Thyroid gland (tissue), 4 donors: Measurements from ENCODE around the gene CBX1.
"Not testable (repeated sequence)": the region's sequence is repeated elsewhere in the genome, so short reads cannot be mapped to it uniquely, and the experiment has no call there.

Source experiments
- POLR2A ChIP-seq, 2 donors: fragments of 450-650 bp; IDR thresholded peaks; one replicate each; pipeline ENCODE4 v1.6.1; 2017; ENCODE audit warnings: antibody characterized with exemption in 2 of 2, mild to moderate bottlenecking in 2 of 2, moderate library complexity in 1 of 2
- TF ChIP-seq, protein P1 (sequence below), 6 experiments: fragments of 200-600 bp in 3 of 6; fragments of 450-650 bp in 3 of 6; sonication (generic) in 3 of 6; IDR thresholded peaks; one replicate each; pipeline ENCODE4 v1.5.1; 2016 to 2019; ENCODE audit warnings: antibody characterized with exemption in 6 of 6, mild to moderate bottlenecking in 2 of 6, inconsistent platforms in 1 of 6, moderate library complexity in 1 of 6

DNA sequence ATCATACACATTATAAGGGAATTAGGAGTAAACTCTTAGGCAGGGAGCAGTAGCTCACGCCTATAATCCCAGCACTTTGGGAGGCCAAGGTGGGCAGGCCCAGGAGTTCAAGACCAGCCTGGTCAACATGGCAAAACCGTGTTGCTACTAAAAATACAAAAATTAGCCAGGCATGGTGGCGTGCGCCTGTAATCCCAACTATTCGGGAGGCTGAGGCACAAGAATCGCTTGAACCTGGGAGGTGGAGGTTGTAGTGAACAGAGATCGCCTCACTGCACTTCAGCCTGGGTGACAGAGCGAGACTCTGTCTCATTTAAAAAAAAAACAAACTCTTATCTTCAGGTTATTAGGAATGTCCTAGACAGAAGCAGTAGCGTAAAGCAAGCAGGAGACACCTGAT lies 28.5 kb downstream of the CBX1 start:
- TF ChIP-seq, protein P1, sequence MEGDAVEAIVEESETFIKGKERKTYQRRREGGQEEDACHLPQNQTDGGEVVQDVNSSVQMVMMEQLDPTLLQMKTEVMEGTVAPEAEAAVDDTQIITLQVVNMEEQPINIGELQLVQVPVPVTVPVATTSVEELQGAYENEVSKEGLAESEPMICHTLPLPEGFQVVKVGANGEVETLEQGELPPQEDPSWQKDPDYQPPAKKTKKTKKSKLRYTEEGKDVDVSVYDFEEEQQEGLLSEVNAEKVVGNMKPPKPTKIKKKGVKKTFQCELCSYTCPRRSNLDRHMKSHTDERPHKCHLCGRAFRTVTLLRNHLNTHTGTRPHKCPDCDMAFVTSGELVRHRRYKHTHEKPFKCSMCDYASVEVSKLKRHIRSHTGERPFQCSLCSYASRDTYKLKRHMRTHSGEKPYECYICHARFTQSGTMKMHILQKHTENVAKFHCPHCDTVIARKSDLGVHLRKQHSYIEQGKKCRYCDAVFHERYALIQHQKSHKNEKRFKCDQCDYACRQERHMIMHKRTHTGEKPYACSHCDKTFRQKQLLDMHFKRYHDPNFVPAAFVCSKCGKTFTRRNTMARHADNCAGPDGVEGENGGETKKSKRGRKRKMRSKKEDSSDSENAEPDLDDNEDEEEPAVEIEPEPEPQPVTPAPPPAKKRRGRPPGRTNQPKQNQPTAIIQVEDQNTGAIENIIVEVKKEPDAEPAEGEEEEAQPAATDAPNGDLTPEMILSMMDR (IDR thresholded peaks at IDR 0.05), result not testable (repeated sequence)
- TF ChIP-seq POLR2A (IDR thresholded peaks at IDR 0.05), result not testable (repeated sequence)
